AG09319 (cell line): Measurements from ENCODE around the gene ACSL3.

ENCODE experiments used
- DNase-seq: peaks from one replicate; pipeline ENCODE4 v3.0.0-alpha.2; 2010; ENCODE audit warnings: low read depth; ENCODE audit errors: extremely low read depth
- TF ChIP-seq, protein P1 (sequence below): IDR thresholded peaks from 2 replicates; pipeline ENCODE4 v1.5.1; 2011; ENCODE audit warnings: low read depth, mild to moderate bottlenecking, inconsistent platforms, low read length, moderate library complexity

The ACSL3 gene

DNA sequence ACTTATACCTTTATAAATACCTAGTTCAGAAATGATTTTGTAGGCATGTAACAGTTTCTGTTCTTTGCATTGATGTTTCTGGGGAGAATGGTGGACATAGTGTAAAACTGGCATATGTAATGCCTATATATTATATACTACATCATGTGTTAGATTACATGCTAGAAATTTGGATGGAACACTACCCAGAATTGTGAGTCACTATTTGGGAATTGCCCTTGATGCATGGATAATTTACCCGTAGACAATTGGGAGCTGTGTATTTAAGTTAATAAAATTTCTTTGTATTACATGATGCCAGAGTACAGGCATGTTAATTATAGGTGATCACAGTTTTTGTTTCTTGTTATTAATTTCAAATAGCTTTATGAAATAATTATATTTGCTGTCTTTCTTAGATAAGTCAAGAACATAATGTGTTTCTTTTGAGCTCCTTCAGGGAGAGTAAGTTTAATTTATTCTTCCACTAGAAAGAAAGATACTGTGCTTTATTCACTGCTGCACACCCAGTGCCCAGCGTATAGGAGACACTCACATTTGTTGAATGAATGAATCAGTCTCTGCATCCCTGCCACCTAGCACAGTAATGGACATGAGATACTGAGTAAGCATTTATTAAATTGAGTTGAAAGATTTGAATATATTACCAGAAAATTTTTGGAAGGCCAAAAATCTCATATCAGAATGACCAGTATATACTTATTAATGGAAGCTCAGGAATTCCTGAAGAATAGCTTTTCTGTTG lies 16.9 kb downstream of the ACSL3 start:
- no peak for DNase-seq
- TF ChIP-seq, protein P1, sequence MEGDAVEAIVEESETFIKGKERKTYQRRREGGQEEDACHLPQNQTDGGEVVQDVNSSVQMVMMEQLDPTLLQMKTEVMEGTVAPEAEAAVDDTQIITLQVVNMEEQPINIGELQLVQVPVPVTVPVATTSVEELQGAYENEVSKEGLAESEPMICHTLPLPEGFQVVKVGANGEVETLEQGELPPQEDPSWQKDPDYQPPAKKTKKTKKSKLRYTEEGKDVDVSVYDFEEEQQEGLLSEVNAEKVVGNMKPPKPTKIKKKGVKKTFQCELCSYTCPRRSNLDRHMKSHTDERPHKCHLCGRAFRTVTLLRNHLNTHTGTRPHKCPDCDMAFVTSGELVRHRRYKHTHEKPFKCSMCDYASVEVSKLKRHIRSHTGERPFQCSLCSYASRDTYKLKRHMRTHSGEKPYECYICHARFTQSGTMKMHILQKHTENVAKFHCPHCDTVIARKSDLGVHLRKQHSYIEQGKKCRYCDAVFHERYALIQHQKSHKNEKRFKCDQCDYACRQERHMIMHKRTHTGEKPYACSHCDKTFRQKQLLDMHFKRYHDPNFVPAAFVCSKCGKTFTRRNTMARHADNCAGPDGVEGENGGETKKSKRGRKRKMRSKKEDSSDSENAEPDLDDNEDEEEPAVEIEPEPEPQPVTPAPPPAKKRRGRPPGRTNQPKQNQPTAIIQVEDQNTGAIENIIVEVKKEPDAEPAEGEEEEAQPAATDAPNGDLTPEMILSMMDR = no peak

DNA sequence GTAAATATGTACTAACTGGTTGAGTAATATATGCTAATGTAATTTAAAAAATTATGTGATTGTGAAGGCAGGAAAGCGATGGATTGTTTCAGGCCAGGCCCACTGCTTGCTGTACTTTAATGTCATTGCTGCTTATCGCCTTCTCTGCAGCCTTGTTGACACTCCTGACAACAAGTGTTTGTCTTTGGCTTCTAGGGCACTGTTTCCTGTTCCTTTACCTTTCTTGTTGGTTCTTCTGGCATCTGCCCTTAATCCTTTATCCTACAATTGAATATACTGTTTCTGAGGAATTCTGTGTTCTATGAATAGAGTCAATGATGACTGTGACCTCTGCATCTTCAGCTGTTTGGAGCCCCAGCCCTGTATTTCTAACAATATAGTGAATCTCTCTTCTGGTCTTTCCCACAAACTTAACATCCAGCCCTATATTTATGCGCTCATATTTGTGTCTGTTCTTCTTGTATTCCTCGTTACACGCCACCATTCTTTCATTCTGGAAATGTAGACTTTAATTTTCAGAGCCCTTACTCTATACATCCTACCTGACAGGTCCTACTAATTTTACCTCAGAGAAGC lies 17.6 kb downstream of the ACSL3 start:
- no peak for DNase-seq
- TF ChIP-seq, protein P1 = no peak

DNA sequence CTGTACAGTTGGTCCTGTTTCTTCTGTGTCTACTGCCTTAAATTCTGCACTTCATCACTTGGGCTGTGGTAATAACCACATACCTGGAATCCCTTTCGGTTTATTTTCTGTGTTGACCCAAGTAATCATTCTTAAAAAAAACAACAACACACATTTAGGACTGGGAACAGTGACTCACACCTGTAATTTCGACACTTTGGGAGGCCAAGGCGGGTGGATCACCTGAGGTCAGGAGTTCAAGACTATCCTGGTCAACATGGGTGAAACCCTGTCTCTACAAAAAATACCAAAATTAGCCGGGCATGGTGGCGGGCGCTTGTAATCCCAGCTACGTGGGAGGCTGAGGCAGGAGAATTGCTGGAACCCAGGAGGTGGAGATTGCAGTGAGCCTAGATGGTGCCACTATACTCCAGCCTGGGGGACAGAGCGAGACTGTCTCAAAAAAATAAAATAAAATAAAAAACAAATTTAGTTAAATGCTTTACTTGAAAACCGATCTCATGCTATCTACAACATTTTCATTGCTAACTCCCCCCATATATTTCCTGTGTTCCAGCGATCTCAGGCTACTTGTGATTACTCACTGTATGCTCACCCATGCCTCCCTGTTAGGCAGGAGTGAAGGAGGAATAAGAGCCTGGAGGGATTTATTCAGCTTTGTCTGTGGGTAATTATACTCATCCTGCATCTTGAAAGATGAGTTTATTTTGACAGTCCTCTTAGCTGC lies 18.2 kb downstream of the ACSL3 start:
- TF ChIP-seq, protein P1 = no peak
- DNase-seq = no peak

DNA sequence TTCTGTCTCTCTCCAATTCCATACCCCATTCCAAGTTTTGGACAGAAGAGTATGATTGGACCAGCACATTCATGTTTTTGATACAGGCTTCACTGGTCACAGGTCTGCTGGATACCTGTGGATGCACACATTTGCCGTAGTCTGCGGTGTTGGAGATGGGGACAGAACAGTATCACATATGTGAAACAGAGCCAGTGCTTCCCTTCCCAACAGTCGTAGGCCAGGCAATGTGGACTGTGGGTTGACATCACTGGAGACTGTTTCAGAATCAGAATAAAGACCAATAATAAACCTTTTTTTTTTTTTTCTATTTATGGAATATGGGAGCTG lies 18.7 kb downstream of the ACSL3 start:
- no peak for DNase-seq
- TF ChIP-seq, protein P1 = no peak

DNA sequence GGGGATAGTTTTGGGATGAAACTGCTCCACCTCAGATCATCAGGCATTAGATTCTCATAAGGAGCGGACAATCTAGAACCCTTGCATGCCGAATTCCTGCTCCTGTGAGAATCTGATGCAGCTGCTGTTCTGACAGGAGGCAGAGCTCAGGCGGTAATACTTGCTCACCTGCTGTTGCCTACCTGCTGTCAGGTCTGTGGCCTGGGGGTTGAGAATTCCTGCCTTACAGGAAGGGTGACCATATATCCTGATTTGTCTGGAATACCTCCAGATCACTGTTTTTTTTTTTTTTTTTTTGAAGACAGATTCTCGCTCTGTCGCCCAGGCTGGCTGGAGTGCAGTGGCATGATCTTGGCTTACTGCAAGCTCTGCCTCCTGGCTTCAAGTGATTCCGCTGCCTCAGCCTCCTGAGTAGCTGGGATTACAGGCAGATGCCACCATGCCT lies 21.7 kb downstream of the ACSL3 start:
- no peak for DNase-seq

DNA sequence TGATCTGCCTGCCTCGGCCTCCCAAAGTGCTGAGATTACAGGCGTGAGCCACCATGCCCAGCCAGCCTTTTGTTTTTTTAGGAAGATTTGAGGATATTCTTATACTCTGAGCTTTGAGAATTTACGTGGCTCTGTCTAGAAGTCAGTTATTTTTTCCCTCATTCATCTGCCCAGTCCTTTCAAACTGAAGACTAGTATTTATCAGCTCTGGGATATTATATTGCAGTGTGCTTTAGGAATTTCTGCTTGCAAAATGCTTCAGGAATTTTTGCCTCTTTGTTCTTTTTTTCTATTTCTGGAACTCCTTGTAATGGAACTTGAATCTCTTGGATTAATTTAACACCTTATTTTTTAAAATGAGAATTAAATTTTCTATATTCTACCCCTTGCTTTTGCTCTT lies 22.6 kb downstream of the ACSL3 start:
- no peak for DNase-seq
- TF ChIP-seq, protein P1 = no peak

More for the DNA sequence above, 21.7 kb downstream of the ACSL3 start:
- TF ChIP-seq, protein P1 = no peak

DNA sequence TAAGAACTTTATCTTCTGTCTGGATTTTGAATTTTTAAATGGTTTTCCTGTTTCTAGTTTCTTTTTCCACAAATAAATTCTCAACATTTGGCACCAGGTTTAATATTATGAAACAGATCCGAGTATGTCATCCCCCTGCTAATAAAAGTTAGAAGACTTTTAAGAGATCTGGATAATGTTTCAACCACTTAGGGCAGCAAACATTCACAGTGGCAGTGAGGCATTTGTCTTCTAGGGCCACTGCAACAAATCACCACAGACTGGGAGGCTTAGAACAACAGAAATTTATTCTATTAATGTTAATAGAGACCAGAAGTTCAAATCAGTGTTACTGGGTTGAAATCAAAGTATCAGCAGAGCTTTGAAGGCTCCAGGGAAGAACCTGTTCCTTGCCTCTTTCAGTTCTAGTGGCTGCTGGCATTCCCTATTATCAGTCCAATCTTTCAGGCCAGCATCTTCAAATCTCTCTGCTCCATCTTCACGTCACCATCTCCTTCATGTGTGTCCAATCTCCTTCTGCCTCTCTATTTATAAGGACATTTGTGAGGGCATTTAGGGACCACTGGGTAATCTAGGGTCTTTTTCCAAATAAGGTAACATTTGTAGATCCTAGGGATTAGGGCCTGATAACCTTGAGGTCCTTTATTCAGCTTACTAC lies 23.4 kb downstream of the ACSL3 start:
- no peak for DNase-seq
- TF ChIP-seq, protein P1 = no peak
